ENCODE measurements around the gene CT45A3.
"Not testable (repeated sequence)": the region's sequence is repeated elsewhere in the genome, so short reads cannot be mapped to it uniquely, and the experiment has no call there.

The CT45A3 gene, protein sequence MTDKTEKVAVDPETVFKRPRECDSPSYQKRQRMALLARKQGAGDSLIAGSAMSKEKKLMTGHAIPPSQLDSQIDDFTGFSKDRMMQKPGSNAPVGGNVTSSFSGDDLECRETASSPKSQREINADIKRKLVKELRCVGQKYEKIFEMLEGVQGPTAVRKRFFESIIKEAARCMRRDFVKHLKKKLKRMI

DNA sequence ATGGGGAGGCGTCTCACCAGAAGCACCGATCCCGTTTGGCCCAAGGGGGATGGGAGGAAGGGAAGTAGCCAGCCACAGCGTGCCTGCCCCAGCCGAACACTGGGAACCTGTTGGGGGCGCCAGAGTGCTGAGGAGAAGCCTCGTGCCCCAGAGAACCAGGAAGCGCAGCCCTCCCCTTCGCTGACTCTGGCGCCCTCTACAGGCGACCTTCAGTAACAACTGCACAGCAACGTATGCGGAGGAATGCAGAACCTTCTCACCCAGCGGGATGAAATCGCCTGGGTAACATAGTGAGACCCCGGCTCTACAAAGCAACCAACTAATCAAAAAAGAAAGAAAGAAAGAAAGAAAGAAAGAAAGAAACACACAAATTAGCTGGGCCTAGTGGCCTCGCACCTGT is at the start of gene CT45A3:
CT45A3 (minus strand) TSS at position 101 of the 400 bp plus-strand sequence. CDS start 3,747 bp downstream, outside the sequence.
- FAIRE-seq: not testable (repeated sequence)

DNA sequence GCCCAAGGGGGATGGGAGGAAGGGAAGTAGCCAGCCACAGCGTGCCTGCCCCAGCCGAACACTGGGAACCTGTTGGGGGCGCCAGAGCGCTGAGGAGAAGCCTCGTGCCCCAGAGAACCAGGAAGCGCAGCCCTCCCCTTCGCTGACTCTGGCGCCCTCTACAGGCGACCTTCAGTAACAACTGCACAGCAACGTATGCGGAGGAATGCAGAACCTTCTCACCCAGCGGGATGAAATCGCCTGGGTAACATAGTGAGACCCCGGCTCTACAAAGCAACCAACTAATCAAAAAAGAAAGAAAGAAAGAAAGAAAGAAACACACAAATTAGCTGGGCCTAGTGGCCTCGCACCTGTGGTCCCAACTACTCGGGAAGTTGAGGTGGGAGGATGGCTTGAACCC is 34.7 kb upstream of the CT45A3 start, which contains the start of gene CT45A6:
CT45A6 (minus strand) TSS at position 101 of the 400 bp plus-strand sequence. CDS start 3,794 bp downstream, outside the sequence.
- FAIRE-seq: not testable (repeated sequence)

DNA sequence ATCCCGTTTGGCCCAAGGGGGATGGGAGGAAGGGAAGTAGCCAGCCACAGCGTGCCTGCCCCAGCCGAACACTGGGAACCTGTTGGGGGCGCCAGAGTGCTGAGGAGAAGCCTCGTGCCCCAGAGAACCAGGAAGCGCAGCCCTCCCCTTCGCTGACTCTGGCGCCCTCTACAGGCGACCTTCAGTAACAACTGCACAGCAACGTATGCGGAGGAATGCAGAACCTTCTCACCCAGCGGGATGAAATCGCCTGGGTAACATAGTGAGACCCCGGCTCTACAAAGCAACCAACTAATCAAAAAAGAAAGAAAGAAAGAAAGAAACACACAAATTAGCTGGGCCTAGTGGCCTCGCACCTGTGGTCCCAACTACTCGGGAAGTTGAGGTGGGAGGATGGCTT is 17.4 kb upstream of the CT45A3 start, which contains the start of gene CT45A5:
CT45A5 (minus strand) TSS at position 101 of the 400 bp plus-strand sequence. CDS start 3,774 bp downstream, outside the sequence.
- FAIRE-seq: not testable (repeated sequence)

DNA sequence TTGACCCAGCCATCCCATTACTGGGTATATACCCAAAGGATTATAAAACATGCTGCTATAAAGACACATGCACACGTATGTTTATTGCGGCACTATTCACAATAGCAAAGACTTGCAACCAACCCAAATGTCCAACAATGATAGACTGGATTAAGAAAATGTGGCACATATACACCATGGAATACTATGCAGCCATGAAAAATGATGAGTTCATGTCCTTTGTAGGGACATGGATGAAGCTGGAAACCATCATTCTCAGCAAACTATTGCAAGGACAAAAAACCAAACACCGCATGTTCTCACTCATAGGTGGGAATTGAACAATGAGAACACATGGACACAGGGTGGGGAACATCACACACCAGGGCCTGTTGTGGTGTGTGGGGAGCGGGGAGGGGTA is 23.3 kb downstream of the CT45A3 start:
- not testable (repeated sequence) for FAIRE-seq

DNA sequence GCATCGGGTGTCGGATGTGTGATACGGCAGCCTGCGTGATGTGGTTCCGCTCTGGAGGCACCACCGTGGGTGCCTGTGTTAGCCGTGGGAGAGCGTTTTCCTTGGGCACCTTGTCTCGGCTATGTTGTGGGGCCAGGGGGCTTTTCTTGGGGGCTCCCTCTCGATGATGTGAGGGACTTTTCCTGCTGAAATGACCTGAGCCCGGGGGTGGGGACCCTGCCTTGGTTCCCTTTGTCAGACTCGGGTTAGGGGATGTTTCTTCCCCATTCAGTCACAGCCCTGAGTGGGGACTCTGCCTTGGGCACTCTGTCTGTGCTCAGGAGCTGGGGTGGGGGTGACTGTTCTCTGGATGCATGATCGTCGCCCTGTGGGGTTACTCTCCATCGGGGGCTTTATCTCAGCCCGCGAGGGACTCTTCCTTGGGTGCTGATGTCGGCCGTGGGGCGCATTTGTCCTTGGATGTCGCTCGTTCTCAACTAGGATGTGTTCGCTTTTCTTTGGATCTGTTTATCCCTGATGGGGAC is 26.7 kb downstream of the CT45A3 start:
- FAIRE-seq: no peak

DNA sequence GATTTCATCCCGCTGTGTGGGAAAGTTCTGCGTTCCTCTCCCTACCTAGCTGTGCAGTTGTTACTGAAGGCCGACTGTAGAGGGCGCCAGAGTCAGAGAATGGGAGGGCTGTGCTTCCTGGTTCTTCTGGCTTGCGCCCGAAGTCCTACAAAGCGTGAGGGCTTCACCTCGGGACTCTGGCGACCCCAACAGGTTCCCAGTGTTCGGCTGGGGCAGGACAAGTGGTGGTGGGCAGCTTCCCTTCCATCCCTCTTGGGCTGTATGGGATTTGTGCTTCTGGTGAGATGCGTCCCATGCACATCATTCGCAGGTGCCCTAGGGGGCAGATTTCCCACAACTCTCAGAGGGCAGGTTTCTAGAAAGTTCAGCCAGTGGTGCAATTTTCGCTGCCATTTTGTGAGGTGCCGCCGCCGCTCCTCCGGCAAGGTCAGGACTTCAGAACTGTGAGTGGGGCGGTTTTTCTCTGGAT is 27.3 kb downstream of the CT45A3 start:
- FAIRE-seq: no peak

DNA sequence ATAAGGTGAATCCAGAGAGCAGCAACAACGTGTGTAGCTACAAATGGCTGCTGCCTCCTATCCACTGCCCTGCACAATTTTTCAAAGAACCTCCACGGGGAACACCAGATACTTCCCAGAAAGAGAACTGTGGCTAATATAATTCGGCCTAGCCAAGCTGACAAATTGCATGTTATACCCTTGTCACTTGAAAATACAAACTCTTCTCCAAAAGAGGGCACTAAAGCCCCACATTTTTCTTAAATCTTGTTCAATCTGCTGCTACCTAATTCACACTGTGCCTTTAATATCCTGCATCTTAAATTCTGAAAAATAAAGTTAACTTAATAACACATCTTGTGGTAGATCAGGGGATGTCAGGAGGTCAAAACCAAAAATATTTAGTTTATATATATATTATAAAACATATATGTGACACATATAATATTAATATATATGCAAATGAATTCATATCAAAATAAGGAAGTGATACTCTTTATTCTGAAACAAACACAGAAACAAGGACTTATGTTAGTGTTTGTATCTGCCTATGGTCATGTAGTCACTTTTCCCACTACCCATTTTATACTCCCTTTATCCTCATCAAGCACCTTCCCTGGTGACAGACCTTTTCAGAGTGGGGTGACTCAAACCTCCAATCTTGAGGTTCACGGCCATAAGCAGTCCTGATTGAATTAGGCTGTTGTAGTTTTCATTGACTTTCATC is 30.5 kb downstream of the CT45A3 start:
- no peak for FAIRE-seq

DNA sequence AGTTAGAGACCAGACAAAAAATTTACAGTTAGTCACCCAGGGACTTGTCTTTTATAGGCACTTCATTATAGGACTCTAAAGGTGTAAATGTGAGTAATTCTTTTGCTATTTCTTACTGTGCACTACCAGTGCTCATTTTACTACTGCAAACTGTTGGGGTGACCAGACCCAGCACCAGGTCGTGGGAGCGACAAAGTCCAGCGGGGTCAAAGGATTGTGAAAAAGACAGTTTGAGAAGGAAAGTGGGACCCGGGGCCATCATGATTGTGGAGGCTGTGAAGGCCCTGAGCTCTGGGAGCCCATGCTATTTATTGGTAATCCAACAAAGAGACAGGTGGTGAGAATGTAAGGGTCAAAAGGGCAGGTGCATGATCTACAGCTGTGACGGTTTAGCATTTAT is 33.3 kb downstream of the CT45A3 start:
- FAIRE-seq: not testable (repeated sequence)

DNA sequence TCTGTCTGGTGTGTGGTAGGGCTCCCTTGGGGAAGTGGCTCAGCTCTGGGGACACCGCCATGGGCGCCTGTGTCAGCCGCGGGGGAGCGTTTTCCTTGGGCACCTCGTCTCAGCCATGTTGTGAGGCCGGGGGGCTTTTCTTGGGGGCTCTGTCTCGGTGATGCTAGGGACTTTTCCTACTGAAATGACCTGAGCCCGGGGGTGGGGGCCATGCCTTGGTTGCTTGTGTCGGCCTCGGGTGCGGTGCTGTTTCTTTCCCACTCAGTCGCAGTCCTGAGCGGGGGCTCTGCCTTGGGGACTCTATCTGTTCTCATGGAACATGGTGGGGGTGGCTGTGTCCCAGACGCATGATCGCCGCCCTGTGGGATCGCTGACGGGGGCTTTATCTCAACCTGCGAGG is 54.2 kb downstream of the CT45A3 start:
- no peak for FAIRE-seq

DNA sequence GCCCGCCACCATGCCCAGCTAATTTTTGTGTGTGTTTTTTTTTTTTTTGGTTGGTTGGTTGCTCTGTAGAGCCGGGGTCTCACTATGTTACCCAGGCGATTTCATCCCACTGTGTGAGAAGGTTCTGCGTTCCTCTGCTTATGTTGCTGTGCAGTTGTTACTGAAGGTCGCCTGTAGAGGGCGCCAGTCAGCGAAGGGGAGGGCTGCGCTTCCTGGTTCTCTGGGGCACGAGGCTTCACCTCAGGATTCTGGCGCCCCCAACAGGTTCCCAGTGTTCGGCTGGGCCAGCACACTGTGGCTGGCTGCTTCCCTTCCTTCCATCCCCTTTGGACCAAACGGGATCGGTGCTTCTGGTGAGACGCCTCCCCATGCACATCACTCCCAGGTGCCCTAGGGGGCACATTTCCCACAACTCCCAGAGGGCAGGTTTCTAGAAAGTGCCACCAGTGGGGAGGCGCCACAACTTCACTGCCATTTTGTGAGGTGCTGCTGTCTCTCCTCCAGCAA is 54.8 kb downstream of the CT45A3 start, which contains the start of gene CT45A1:
CT45A1 (plus strand) TSS at position 457 of the 507 bp plus-strand sequence. CDS start 5,302 bp downstream, outside the sequence.
- FAIRE-seq: not testable (repeated sequence)
